DOHH2 (cell line): Measurements from ENCODE around the gene SLC6A13.

Experiments
- H3F3A ChIP-seq: fragments of 200-600 bp; sonication (generic), shearing (Covaris generic); 2 replicates; pipeline ENCODE4 v1.6.0; 2016; ENCODE audit warnings: antibody characterized with exemption, mild to moderate bottlenecking; ENCODE audit not compliant: control insufficient read depth, insufficient read depth
- H3K27ac ChIP-seq: fragments of 200-600 bp; sonication (generic); 2 replicates; pipeline ENCODE4 v1.5.1; 2014; ENCODE audit warnings: low read depth, mild to moderate bottlenecking, low read length, moderate library complexity
- H3K27me3 ChIP-seq: fragments of 200-600 bp; sonication (generic); 2 replicates; pipeline ENCODE4 v1.6.1; 2014; ENCODE audit warnings: mild to moderate bottlenecking, low read length, mixed read lengths; ENCODE audit not compliant: control insufficient read depth
- H3K36me3 ChIP-seq: fragments of 200-600 bp; sonication (generic); 2 replicates; pipeline ENCODE4 v1.6.1; 2014; ENCODE audit warnings: mild to moderate bottlenecking, low read length, moderate library complexity, mixed read lengths; ENCODE audit not compliant: control insufficient read depth
- H3K4me1 ChIP-seq: fragments of 200-600 bp; sonication (generic); 2 replicates; pipeline ENCODE4 v1.6.1; 2014; ENCODE audit warnings: mild to moderate bottlenecking, low read length, mixed read lengths; ENCODE audit not compliant: control insufficient read depth
- H3K4me2 ChIP-seq: fragments of 200-600 bp; sonication (generic); 2 replicates; pipeline ENCODE4 v1.6.0; 2014; ENCODE audit warnings: mild to moderate bottlenecking, low read length, moderate library complexity
- H3K4me3 ChIP-seq: fragments of 200-600 bp; sonication (generic); 2 replicates; pipeline ENCODE4 v1.5.1; 2014; ENCODE audit warnings: mild to moderate bottlenecking, low read length, mixed read lengths
- H3K79me2 ChIP-seq: fragments of 200-600 bp; sonication (generic); 2 replicates; pipeline ENCODE4 v1.6.1; 2014; ENCODE audit warnings: mild to moderate bottlenecking, low read length, mixed read lengths; ENCODE audit not compliant: control insufficient read depth
- H3K9me2 ChIP-seq: fragments of 200-600 bp; sonication (generic); replicated peaks from 2 replicates; pipeline ENCODE4 v1.6.1; 2014; ENCODE audit warnings: mild to moderate bottlenecking, low read length, mixed read lengths; ENCODE audit not compliant: control insufficient read depth
- H3K9me3 ChIP-seq: fragments of 200-600 bp; sonication (generic); 2 replicates; pipeline ENCODE4 v1.6.1; 2014; ENCODE audit warnings: antibody characterized with exemption, low read length, mixed read lengths; ENCODE audit not compliant: control insufficient read depth, insufficient read depth
- H4K20me1 ChIP-seq: fragments of 200-600 bp; sonication (generic); 2 replicates; pipeline ENCODE4 v1.6.0; 2014; ENCODE audit warnings: low read depth, mild to moderate bottlenecking, antibody characterized with exemption, low read length, moderate library complexity; ENCODE audit not compliant: control insufficient read depth, insufficient read depth
- EZH2phosphoT487 ChIP-seq: fragments of 200-600 bp; sonication (generic); IDR thresholded peaks from 2 replicates; pipeline ENCODE4 v1.6.1; 2017; ENCODE audit warnings: borderline replicate concordance, mild to moderate bottlenecking, antibody characterized with exemption, low read length, moderate library complexity, mixed read lengths
- TF ChIP-seq, protein P1 (sequence below): fragments of 200-600 bp; sonication (generic); IDR thresholded peaks from one replicate; pipeline ENCODE4 v1.5.1; 2014; ENCODE audit warnings: antibody characterized with exemption, mild to moderate bottlenecking, low read depth, low read length; ENCODE audit not compliant: poor library complexity, severe bottlenecking

Gene SLC6A13

GRCh38 chr12:234019-234418, 28.6 kb downstream of the SLC6A13 start:
- H3K27ac ChIP-seq = no peak overlapping the region
- H3K79me2 ChIP-seq = no peaks in the 10 kb centered on the region
- H3K27me3 ChIP-seq = no peaks in the 10 kb centered on the region
- no peaks in the 10 kb centered on the region for H3K36me3 ChIP-seq
- H3K4me1 ChIP-seq = no peaks in the 10 kb centered on the region
- H3K9me2 ChIP-seq = no peaks in the 10 kb centered on the region
- no peaks in the 10 kb centered on the region for H4K20me1 ChIP-seq
- H3F3A ChIP-seq = no peaks in the 10 kb centered on the region
- no peak overlapping the region for H3K4me3 ChIP-seq
- H3K9me3 ChIP-seq = peaks cover 16% of the 10 kb centered on the region; the same call in 1 of the 2 replicates
- H3K4me2 ChIP-seq = no peak overlapping the region
- no peak for TF ChIP-seq EZH2phosphoT487
- TF ChIP-seq, protein P1, sequence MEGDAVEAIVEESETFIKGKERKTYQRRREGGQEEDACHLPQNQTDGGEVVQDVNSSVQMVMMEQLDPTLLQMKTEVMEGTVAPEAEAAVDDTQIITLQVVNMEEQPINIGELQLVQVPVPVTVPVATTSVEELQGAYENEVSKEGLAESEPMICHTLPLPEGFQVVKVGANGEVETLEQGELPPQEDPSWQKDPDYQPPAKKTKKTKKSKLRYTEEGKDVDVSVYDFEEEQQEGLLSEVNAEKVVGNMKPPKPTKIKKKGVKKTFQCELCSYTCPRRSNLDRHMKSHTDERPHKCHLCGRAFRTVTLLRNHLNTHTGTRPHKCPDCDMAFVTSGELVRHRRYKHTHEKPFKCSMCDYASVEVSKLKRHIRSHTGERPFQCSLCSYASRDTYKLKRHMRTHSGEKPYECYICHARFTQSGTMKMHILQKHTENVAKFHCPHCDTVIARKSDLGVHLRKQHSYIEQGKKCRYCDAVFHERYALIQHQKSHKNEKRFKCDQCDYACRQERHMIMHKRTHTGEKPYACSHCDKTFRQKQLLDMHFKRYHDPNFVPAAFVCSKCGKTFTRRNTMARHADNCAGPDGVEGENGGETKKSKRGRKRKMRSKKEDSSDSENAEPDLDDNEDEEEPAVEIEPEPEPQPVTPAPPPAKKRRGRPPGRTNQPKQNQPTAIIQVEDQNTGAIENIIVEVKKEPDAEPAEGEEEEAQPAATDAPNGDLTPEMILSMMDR = no peak

DNA sequence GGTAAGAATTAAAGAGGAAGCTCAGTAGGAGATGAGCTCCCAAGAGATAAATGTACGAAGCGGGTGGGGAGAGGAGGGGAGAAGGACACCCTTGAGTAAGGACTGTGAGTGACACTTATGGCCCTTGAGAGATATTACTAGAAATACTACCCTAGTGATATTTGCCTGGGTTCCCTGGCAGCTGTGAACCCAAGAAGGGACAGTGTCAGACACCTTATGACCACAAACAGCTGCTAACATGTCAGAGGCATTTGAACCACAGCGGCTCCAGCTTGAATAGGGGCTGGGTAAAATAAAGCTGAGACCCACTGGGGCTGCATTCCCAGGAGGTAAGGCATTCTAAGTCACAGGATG, 29.0 kb downstream of the SLC6A13 start:
- Histone ChIP-seq H3K9me2 (no peaks in the 10 kb centered on the region), H4K20me1 (no peaks in the 10 kb centered on the region), H3K36me3 (no peaks in the 10 kb centered on the region), H3K9me3 (peaks cover 16% of the 10 kb centered on the region; the same call in 1 of the 2 replicates), H3K27ac (no peak overlapping the region), H3F3A (no peaks in the 10 kb centered on the region), H3K79me2 (no peaks in the 10 kb centered on the region), H3K4me1 (no peaks in the 10 kb centered on the region), H3K4me2 (no peak overlapping the region), H3K27me3 (no peaks in the 10 kb centered on the region), H3K4me3 (no peak overlapping the region)
- TF ChIP-seq EZH2phosphoT487 = no peak
- TF ChIP-seq, protein P1 = no peak

DNA sequence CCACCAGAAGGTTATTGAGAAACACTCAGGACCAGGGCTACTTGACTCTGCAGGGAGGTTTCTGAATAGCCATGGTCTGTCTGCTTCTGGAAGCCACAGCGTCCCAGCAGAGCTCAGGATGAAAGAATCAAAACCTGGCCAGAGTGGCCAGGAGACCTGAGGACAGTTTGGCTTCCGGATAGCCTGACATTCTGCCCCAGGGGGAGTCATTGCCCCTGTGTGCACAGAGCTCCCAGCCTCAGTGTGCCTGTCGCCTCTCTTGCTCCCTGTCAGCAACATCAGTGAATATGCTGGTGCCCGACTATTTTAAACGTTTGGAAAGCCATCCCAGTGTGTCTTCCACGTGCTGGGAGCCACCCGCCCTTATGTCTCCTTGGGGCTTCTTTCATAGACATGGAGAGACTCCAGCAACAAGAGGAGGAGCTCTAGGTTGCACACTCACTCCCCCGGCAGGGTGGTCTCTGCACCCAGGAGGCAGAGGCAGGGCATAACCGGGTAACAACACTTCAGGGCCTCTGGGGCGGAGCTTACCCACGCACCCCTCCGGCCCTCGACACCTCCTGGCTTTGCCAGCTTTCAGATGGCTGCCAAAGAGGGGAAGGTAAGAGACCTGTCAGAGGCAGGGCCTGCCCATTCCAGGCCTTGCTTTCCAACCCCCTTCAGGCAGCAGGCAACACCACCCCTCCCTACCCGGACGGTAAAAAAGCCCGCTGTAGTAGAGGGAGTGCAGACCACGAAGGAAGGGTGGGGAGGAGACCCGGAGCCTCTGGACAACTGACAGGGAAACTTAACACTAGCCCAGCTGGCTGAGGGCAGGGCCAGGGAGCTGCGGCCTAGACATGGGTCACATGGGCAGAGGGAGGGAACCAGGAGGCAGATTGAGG, 29.7 kb downstream of the SLC6A13 start:
- Histone ChIP-seq H4K20me1 (no peaks in the 10 kb centered on the region), H3K27me3 (no peaks in the 10 kb centered on the region), H3K79me2 (no peaks in the 10 kb centered on the region), H3K4me3 (no peak overlapping the region), H3K4me2 (no peak overlapping the region), H3K36me3 (no peaks in the 10 kb centered on the region), H3F3A (no peaks in the 10 kb centered on the region), H3K4me1 (no peaks in the 10 kb centered on the region), H3K27ac (no peak overlapping the region), H3K9me2 (no peaks in the 10 kb centered on the region), H3K9me3 (peaks cover 16% of the 10 kb centered on the region; the same call in 1 of the 2 replicates)
- TF ChIP-seq, protein P1 = no peak
- TF ChIP-seq EZH2phosphoT487 = no peak
